ENCODE data around the gene PPM1J.

GRCh38 chr1:112699425-112700144 is 15.5 kb downstream of the PPM1J start:
- TF ChIP-seq GATA2 (IDR thresholded peaks at IDR 0.05; ENCODE audit: low read depth, low read length) (no peak), GATA3 (IDR thresholded peaks at IDR 0.05; ENCODE audit: low read depth, low read length) (no peak)
